Measurements from ENCODE around the gene WDR64. TPM values are rescaled to one million over a fixed set of nuclear protein-coding genes. Genes with fewer than 3 reads are reported as not detected.

WDR64 gene
- total and polyA plus RNA-seq, 2 of the 4 experiments (the other 2 are of a cell fraction): not detected

- H3K4me1 ChIP-seq (ENCODE audit: control insufficient read depth, insufficient read depth, low read length): no peaks in the 10 kb centered on the region
- ChIA-PET CTCF (no interaction called here), POLR2A (ENCODE audit: unreplicated experiment) (no interaction called here)
- no peak overlapping the region for H2BK5ac ChIP-seq (ENCODE audit: low read depth, low read length, poor library complexity, severe bottlenecking)
- no peak overlapping the region for H2BK20ac ChIP-seq (ENCODE audit: low read depth, low read length)
- no peak overlapping the region for H3K4ac ChIP-seq (ENCODE audit: low read depth, low read length)
- H4K91ac ChIP-seq (ENCODE audit: insufficient read depth, low read depth, low read length): no peak overlapping the region
- no peak overlapping the region for H3K18ac ChIP-seq (ENCODE audit: low read depth, low read length)
- H3K23ac ChIP-seq (ENCODE audit: low read depth, low read length): no peak overlapping the region
- H3K9ac ChIP-seq (ENCODE audit: low read depth, low read length): no peak overlapping the region
- H4K20me1 ChIP-seq (ENCODE audit: insufficient read depth, low read length): no peaks in the 10 kb centered on the region
- no peaks in the 10 kb centered on the region for H3K36me3 ChIP-seq (ENCODE audit: control insufficient read depth, insufficient read depth, low read length)
- H3K14ac ChIP-seq (replicated peaks; ENCODE audit: low read depth, low read length): no peak overlapping the region
- no peak overlapping the region for H3K27ac ChIP-seq (ENCODE audit: insufficient read depth, low read length)
- H2BK15ac ChIP-seq (ENCODE audit: low read depth, low read length): no peak overlapping the region
- H3K56ac ChIP-seq (ENCODE audit: extremely low read depth, insufficient read depth, low read length): no peak overlapping the region
- H3K27me3 ChIP-seq (ENCODE audit: control insufficient read depth, insufficient read depth, low read length): peaks cover 2% of the 10 kb centered on the region
- no peak overlapping the region for H2BK120ac ChIP-seq (ENCODE audit: low read depth, low read length)
- H2AFZ ChIP-seq (replicated peaks; ENCODE audit: low read length, poor library complexity): no peak overlapping the region
- no peak overlapping the region for H3K4me2 ChIP-seq (ENCODE audit: low read depth, low read length)
- no peak overlapping the region for H3K4me3 ChIP-seq (ENCODE audit: insufficient read depth, low read depth, low read length)
- TF ChIP-seq BHLHE40 (IDR thresholded peaks at IDR 0.05; ENCODE audit: low read depth, low read length): no peak
- TF ChIP-seq MAFK (IDR thresholded peaks at IDR 0.05; ENCODE audit: low read depth, low read length): no peak
- H4K8ac ChIP-seq (ENCODE audit: low read depth in 2 of 2, low read length in 2 of 2): no peak overlapping the region
- H2AK9ac ChIP-seq (replicated peaks; ENCODE audit: low read depth, low read length, poor library complexity): no peak overlapping the region
- no peak overlapping the region for H4K5ac ChIP-seq (ENCODE audit: low read depth, low read length)
- no TSS peak for BruUV-seq (replicated peaks)
- no peak overlapping the region for H2AK5ac ChIP-seq (ENCODE audit: low read depth, low read length)
- ATAC-seq (ENCODE audit: low read depth) (no peak), DNase-seq (no peak)
- intact Hi-C loops (cut with micrococcal nuclease) (no loop called here), in situ Hi-C loops (cut with MboI; ENCODE audit: low sequenced_read_pairs) (no loop called here), dilution Hi-C loops (cut with HindIII; ENCODE audit: low sequenced_read_pairs, unreplicated experiment) (no loop called here)
- WGBS, 2 experiments (ENCODE audit: extremely low coverage in 2 of 2, insufficient read length in 1 of 2): no CpG with 5 or more reads among the region's 2 CpGs
- H3K79me1 ChIP-seq (ENCODE audit: low read depth in 1 of 2, low read length in 2 of 2): no peaks in the 10 kb centered on the region
- no peaks in the 10 kb centered on the region for H3K9me1 ChIP-seq (ENCODE audit: insufficient read depth, low read length)
- no peaks in the 10 kb centered on the region for H3K9me3 ChIP-seq (ENCODE audit: control insufficient read depth, insufficient read depth, low read length)
These were observed 119.0 kb downstream of the WDR64 start for GRCh38 chr1:241771117-241771516.
